ENCODE results near the gene C9orf152. TPM values are rescaled to one million over a fixed set of nuclear protein-coding genes. Genes with fewer than 3 reads are reported as not detected.

C9orf152 gene
- total and polyA plus RNA-seq, 2 of the 13 experiments (the other 11 are each of a cell fraction or from before 2014, with no cell fraction given) = 0.24 to 0.48 TPM

- 0 out of 2 replicates have a peak, but pooled peaks have one; percentile 24 for TF ChIP-seq POGK (CRISPR knock-in tag; conservative IDR thresholded peaks at IDR 0.05)
- 0 out of 2 replicates have a peak, but pooled peaks have one; percentile 26 for TF ChIP-seq SSRP1 (CRISPR knock-in tag; IDR thresholded peaks at IDR 0.05)
- no peak for TF ChIP-seq ZNF772 (CRISPR knock-in tag; IDR thresholded peaks at IDR 0.05)
- peak; percentile 78; the same call in 1 of the 2 replicates for TF ChIP-seq MEIS1 (CRISPR knock-in tag; IDR thresholded peaks at IDR 0.05; ENCODE audit: borderline replicate concordance)
- no peak for TF ChIP-seq ZBTB7A (CRISPR knock-in tag; IDR thresholded peaks at IDR 0.05)
- TF ChIP-seq KDM2A (CRISPR knock-in tag; IDR thresholded peaks at IDR 0.05; ENCODE audit: borderline replicate concordance, low read depth) = no peak
- peak; percentile 77 for TF ChIP-seq ZNF501 (CRISPR knock-in tag; IDR thresholded peaks at IDR 0.05)
- TF ChIP-seq NR0B2 (CRISPR knock-in tag; IDR thresholded peaks at IDR 0.05) = no peak
- 0 out of 2 replicates have a peak, but pooled peaks have one; percentile 21 for TF ChIP-seq KDM3A (CRISPR knock-in tag; IDR thresholded peaks at IDR 0.05; ENCODE audit: low read depth)
- TF ChIP-seq FOXA3 (CRISPR knock-in tag; IDR thresholded peaks at IDR 0.05) = peak; percentile 63
- TF ChIP-seq MIXL1 (CRISPR knock-in tag; IDR thresholded peaks at IDR 0.05) = peak; percentile 14; the same call in 1 of the 2 replicates
- no peak for TF ChIP-seq ATF7 (IDR thresholded peaks at IDR 0.05)
- TF ChIP-seq ATF7 (CRISPR knock-in tag; IDR thresholded peaks at IDR 0.05) = 0 out of 2 replicates have a peak, but pooled peaks have one; percentile 33
- TF ChIP-seq ZNF687 (CRISPR knock-in tag; IDR thresholded peaks at IDR 0.05) = peak; percentile 43
- no peak for TF ChIP-seq KLF9 (CRISPR knock-in tag; IDR thresholded peaks at IDR 0.05; ENCODE audit: low read depth)
- no peak for TF ChIP-seq NR3C1 (CRISPR knock-in tag; IDR thresholded peaks at IDR 0.05)
- TF ChIP-seq USF2 (IDR thresholded peaks at IDR 0.05; ENCODE audit: low read depth, low read length) = no peak
- no peak for TF ChIP-seq USF2 (CRISPR knock-in tag; IDR thresholded peaks at IDR 0.05; ENCODE audit: borderline replicate concordance)
- no peak for TF ChIP-seq AGO1 (IDR thresholded peaks at IDR 0.05; ENCODE audit: low read depth, low read length, poor library complexity, severe bottlenecking)
- TF ChIP-seq ZNF709 (CRISPR knock-in tag; IDR thresholded peaks at IDR 0.05) = 0 out of 2 replicates have a peak, but pooled peaks have one; percentile 43
- TF ChIP-seq GATAD2A (CRISPR knock-in tag; IDR thresholded peaks at IDR 0.05) = peak; percentile 66
Observed at GRCh38 chr9:110197330-110198187, 10.4 kb downstream of the C9orf152 start (continued).

Data from HepG2 (cell line).